ENCODE results near the gene ITPR1. TPM values are rescaled to one million over a fixed set of nuclear protein-coding genes. Genes with fewer than 3 reads are reported as not detected.

The ITPR1 gene
- polyA plus RNA-seq, 1 of the 3 experiments (the other 2 are of a cell fraction): 5.9 TPM

DNA sequence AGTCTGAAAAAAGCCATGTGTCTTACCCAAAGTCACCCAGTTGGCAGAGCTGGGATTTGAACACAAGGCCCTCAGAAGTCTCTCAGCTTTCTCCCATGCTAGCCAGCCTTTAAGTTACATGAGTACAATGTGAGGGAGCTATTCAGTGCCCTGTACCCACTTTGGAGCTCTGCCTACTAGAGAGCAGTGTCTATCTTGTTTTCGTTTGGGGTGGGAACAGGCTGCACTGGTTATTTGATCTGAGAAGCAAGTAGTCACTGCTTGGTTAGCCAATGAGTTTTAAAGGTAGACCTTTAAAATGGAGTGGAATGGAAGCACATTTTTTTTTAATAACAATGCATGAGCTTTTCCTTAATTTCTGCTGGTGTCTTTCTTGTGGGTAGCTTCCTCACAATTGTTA lies 255.0 kb downstream of the ITPR1 start:
- H3F3A ChIP-seq (replicated peaks; ENCODE audit: insufficient read depth): peaks cover 11% of the 10 kb centered on the region
- no peaks in the 10 kb centered on the region for H4K20me1 ChIP-seq (ENCODE audit: insufficient read depth)
- no peaks in the 10 kb centered on the region for H3K9me3 ChIP-seq
- POLR2A ChIA-PET: no interaction called here
- no peak overlapping the region for H3K27ac ChIP-seq (ENCODE audit: low read depth in 2 of 2, low read length in 1 of 2)
- DNase-seq: no peak
- no peaks in the 10 kb centered on the region for H3K79me2 ChIP-seq (ENCODE audit: insufficient read depth)
- TF ChIP-seq FOXM1 (IDR thresholded peaks at IDR 0.05; ENCODE audit: low read depth): no peak
- TF ChIP-seq, protein P1, sequence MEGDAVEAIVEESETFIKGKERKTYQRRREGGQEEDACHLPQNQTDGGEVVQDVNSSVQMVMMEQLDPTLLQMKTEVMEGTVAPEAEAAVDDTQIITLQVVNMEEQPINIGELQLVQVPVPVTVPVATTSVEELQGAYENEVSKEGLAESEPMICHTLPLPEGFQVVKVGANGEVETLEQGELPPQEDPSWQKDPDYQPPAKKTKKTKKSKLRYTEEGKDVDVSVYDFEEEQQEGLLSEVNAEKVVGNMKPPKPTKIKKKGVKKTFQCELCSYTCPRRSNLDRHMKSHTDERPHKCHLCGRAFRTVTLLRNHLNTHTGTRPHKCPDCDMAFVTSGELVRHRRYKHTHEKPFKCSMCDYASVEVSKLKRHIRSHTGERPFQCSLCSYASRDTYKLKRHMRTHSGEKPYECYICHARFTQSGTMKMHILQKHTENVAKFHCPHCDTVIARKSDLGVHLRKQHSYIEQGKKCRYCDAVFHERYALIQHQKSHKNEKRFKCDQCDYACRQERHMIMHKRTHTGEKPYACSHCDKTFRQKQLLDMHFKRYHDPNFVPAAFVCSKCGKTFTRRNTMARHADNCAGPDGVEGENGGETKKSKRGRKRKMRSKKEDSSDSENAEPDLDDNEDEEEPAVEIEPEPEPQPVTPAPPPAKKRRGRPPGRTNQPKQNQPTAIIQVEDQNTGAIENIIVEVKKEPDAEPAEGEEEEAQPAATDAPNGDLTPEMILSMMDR (IDR thresholded peaks at IDR 0.05): no peak
- TF ChIP-seq, protein P2, sequence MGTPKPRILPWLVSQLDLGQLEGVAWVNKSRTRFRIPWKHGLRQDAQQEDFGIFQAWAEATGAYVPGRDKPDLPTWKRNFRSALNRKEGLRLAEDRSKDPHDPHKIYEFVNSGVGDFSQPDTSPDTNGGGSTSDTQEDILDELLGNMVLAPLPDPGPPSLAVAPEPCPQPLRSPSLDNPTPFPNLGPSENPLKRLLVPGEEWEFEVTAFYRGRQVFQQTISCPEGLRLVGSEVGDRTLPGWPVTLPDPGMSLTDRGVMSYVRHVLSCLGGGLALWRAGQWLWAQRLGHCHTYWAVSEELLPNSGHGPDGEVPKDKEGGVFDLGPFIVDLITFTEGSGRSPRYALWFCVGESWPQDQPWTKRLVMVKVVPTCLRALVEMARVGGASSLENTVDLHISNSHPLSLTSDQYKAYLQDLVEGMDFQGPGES (IDR thresholded peaks at IDR 0.05; ENCODE audit: low read depth, low read length): no peak
- TF ChIP-seq FOSL2 (IDR thresholded peaks at IDR 0.05; ENCODE audit: borderline replicate concordance, low read depth): no peak
- TF ChIP-seq, protein P3, sequence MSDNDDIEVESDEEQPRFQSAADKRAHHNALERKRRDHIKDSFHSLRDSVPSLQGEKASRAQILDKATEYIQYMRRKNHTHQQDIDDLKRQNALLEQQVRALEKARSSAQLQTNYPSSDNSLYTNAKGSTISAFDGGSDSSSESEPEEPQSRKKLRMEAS (IDR thresholded peaks at IDR 0.05; ENCODE audit: low read depth): no peak
- TF ChIP-seq, protein P4, sequence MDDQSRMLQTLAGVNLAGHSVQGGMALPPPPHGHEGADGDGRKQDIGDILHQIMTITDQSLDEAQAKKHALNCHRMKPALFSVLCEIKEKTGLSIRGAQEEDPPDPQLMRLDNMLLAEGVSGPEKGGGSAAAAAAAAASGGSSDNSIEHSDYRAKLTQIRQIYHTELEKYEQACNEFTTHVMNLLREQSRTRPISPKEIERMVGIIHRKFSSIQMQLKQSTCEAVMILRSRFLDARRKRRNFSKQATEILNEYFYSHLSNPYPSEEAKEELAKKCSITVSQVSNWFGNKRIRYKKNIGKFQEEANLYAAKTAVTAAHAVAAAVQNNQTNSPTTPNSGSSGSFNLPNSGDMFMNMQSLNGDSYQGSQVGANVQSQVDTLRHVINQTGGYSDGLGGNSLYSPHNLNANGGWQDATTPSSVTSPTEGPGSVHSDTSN (IDR thresholded peaks at IDR 0.05): no peak
- TF ChIP-seq RFX5 (IDR thresholded peaks at IDR 0.05; ENCODE audit: low read length): no peak
- TF ChIP-seq NFIC (IDR thresholded peaks at IDR 0.05; ENCODE audit: borderline replicate concordance): no peak
- TF ChIP-seq, protein P5, sequence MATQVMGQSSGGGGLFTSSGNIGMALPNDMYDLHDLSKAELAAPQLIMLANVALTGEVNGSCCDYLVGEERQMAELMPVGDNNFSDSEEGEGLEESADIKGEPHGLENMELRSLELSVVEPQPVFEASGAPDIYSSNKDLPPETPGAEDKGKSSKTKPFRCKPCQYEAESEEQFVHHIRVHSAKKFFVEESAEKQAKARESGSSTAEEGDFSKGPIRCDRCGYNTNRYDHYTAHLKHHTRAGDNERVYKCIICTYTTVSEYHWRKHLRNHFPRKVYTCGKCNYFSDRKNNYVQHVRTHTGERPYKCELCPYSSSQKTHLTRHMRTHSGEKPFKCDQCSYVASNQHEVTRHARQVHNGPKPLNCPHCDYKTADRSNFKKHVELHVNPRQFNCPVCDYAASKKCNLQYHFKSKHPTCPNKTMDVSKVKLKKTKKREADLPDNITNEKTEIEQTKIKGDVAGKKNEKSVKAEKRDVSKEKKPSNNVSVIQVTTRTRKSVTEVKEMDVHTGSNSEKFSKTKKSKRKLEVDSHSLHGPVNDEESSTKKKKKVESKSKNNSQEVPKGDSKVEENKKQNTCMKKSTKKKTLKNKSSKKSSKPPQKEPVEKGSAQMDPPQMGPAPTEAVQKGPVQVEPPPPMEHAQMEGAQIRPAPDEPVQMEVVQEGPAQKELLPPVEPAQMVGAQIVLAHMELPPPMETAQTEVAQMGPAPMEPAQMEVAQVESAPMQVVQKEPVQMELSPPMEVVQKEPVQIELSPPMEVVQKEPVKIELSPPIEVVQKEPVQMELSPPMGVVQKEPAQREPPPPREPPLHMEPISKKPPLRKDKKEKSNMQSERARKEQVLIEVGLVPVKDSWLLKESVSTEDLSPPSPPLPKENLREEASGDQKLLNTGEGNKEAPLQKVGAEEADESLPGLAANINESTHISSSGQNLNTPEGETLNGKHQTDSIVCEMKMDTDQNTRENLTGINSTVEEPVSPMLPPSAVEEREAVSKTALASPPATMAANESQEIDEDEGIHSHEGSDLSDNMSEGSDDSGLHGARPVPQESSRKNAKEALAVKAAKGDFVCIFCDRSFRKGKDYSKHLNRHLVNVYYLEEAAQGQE (IDR thresholded peaks at IDR 0.05; ENCODE audit: low read depth, low read length): no peak
- TF ChIP-seq NRF1 (IDR thresholded peaks at IDR 0.05; ENCODE audit: low read depth, low read length): no peak
- TF ChIP-seq GATA2 (CRISPR knock-in tag; IDR thresholded peaks at IDR 0.05): no peak
- TF ChIP-seq GABPA (IDR thresholded peaks at IDR 0.05; ENCODE audit: low read depth): no peak
- no peak for TF ChIP-seq RAD21 (IDR thresholded peaks at IDR 0.05; ENCODE audit: low read length)
- no peak for TF ChIP-seq MXI1 (IDR thresholded peaks at IDR 0.05; ENCODE audit: low read depth, low read length)
- TF ChIP-seq TAF1 (IDR thresholded peaks at IDR 0.05; ENCODE audit: borderline replicate concordance, low read depth, low read length): no peak
- no peak for TF ChIP-seq EZH2phosphoT487 (IDR thresholded peaks at IDR 0.05; ENCODE audit: borderline replicate concordance, low read depth)
- TF ChIP-seq FOXJ3 (CRISPR knock-in tag; IDR thresholded peaks at IDR 0.05): no peak
- no peak for TF ChIP-seq POLR2AphosphoS5 (IDR thresholded peaks at IDR 0.05; ENCODE audit: low read depth, low read length)
- TF ChIP-seq ELF1 (IDR thresholded peaks at IDR 0.05): no peak
- H3K27me3 ChIP-seq (ENCODE audit: insufficient read depth): no peaks in the 10 kb centered on the region
- no peaks in the 10 kb centered on the region for H3K9me2 ChIP-seq
- H3K9ac ChIP-seq: no peak overlapping the region
- H3K4me2 ChIP-seq: no peak overlapping the region
- CTCF ChIA-PET: interaction anchor here (1.2 to 2.0 kb wide), 3 partner anchors 10 to 225 kb away, joined by 3 to 8 read pairs (median 3); no protein-coding TSS in a partner anchor
- H3K4me3 ChIP-seq (ENCODE audit: low read depth in 2 of 2, low read length in 1 of 2): no peak overlapping the region
- no peaks in the 10 kb centered on the region for H3K36me3 ChIP-seq (replicated peaks in 1 of 2; ENCODE audit: control insufficient read depth in 1 of 2, insufficient read depth in 2 of 2, low read length in 1 of 2)
- H2AFZ ChIP-seq (ENCODE audit: low read depth): no peak overlapping the region
- 91% methylated on average over 1 of the region's 1 CpG for WGBS (ENCODE audit: low lambda C conversion rate)
- H3K4me1 ChIP-seq (ENCODE audit: control insufficient read depth in 1 of 2, insufficient read depth in 2 of 2, low read depth in 1 of 2, low read length in 1 of 2): peaks cover 10 to 23% of the 10 kb centered on the region in 2 experiments

Data from SK-N-SH (cell line).